HCT116 (cell line): ENCODE data around the gene LSAMP. TPM values are rescaled to one million over a fixed set of nuclear protein-coding genes. Genes with fewer than 3 reads are reported as not detected.

Experiments
- ATAC-seq: fragments of 200-7000 bp; cut with Tn5 transposase; 2 replicates; pipeline ENCODE4 v1.9.1; 2020; ENCODE audit warnings: mild to moderate bottlenecking, moderate library complexity
- BruUV-seq: library from RNA; stranded (reverse); fragments of 400-500 nt; replicated peaks from 2 replicates; lab custom pipeline; 2021; lab: Mats Ljungman, UMichigan
- CTCF ChIA-PET: fragments of 300-600 bp; sonication (Branson Sonifier 250); formaldehyde crosslinking; loops from one replicate; lab custom pipeline; 2021; ENCODE audit warnings: antibody characterized with exemption; lab: Charles Lee
- POLR2A ChIA-PET: fragments of 300-600, 350-600 bp; sonication (Branson Sonifier 250); formaldehyde crosslinking; loops from one replicate; lab custom pipeline; 2021; ENCODE audit warnings: antibody characterized with exemption; lab: Charles Lee
- RAD21 ChIA-PET, 2 experiments: fragments of 300-600 bp; sonication (Branson Sonifier 250); formaldehyde crosslinking; loops; one replicate each; lab custom pipeline; 2023; ENCODE audit warnings: low total read pairs in 2 of 2; ENCODE audit not compliant: uncharacterized antibody in 2 of 2, unreplicated experiment in 2 of 2, low non-redundant PET in 1 of 2; lab: Charles Lee
- DNase-seq: peaks from one replicate; pipeline ENCODE4 v3.0.0-alpha.2; 2010; ENCODE audit warnings: low read depth, low spot score
- H2AFZ ChIP-seq: fragments of 200-600 bp; shearing (Covaris generic), sonication (generic); 2 replicates; pipeline ENCODE4 v1.6.1; 2017; ENCODE audit warnings: low read depth, mixed run types, mixed read lengths, antibody characterized with exemption, low read length; ENCODE audit not compliant: poor library complexity, severe bottlenecking
- H3K27ac ChIP-seq: 2 replicates; pipeline ENCODE4 v1.5.1; 2012; ENCODE audit warnings: low read depth, low read length
- H3K27me3 ChIP-seq: fragments of 200-600 bp; sonication (generic); 2 replicates; pipeline ENCODE4 v1.6.1; 2016; ENCODE audit warnings: mixed run types, low read length, mixed read lengths; ENCODE audit not compliant: insufficient read depth
- H3K36me3 ChIP-seq, 2 experiments: fragments of 200-500 bp in 1 of 2; fragments of 200-600 bp in 1 of 2; sonication (Bioruptor generic) in 1 of 2; sonication (generic) in 1 of 2; 2 replicates each; pipeline versions ENCODE4 v1.5.1 to v1.6.1; 2014 to 2016; ENCODE audit warnings: low read length in 2 of 2, inconsistent platforms in 1 of 2, mixed read lengths in 1 of 2, mixed run types in 1 of 2; ENCODE audit not compliant: insufficient read depth in 2 of 2, control insufficient read depth in 1 of 2
- H3K4me1 ChIP-seq, 2 experiments: fragments of 200-600 bp in 1 of 2; sonication (generic) in 1 of 2; 2 replicates each; pipeline versions ENCODE4 v1.5.1 to v1.6.1; 2012 to 2017; ENCODE audit warnings: low read length in 2 of 2, inconsistent platforms in 1 of 2, mild to moderate bottlenecking in 1 of 2, mixed read lengths in 1 of 2, mixed run types in 1 of 2, moderate library complexity in 1 of 2; ENCODE audit not compliant: insufficient read depth in 2 of 2, control insufficient read depth in 1 of 2
- H3K4me2 ChIP-seq: fragments of 200-600 bp; sonication (generic); 2 replicates; pipeline ENCODE4 v1.6.1; 2017; ENCODE audit warnings: mixed run types, low read length, mixed read lengths
- H3K4me3 ChIP-seq, 2 experiments: fragments of 200-600 bp in 1 of 2; sonication (generic) in 1 of 2; replicated peaks in 1 of 2; 2 replicates each; pipeline ENCODE4 v1.5.1; 2011 to 2016; ENCODE audit warnings: low read length in 2 of 2, control low read depth in 1 of 2, low read depth in 1 of 2, mild to moderate bottlenecking in 1 of 2, mixed read lengths in 1 of 2, mixed run types in 1 of 2
- H3K79me2 ChIP-seq: fragments of 200-600 bp; sonication (generic); 2 replicates; pipeline ENCODE4 v1.6.1; 2017; ENCODE audit warnings: mild to moderate bottlenecking, mixed run types, low read length, moderate library complexity, mixed read lengths; ENCODE audit not compliant: insufficient read depth
- H3K9ac ChIP-seq: fragments of 200-600 bp; sonication (generic); 2 replicates; pipeline ENCODE4 v1.6.1; 2016; ENCODE audit warnings: low read length, mixed read lengths
- H3K9me2 ChIP-seq: fragments of 200-600 bp; sonication (generic), shearing (Covaris generic); 2 replicates; pipeline ENCODE4 v1.6.1; 2017; ENCODE audit warnings: mixed run types, mild to moderate bottlenecking, moderate library complexity; ENCODE audit not compliant: insufficient read depth
- H3K9me3 ChIP-seq, 2 experiments: fragments of 200-500 bp in 1 of 2; fragments of 200-600 bp in 1 of 2; sonication (Bioruptor generic) in 1 of 2; sonication (generic) in 1 of 2; 2 replicates each; pipeline ENCODE4 v1.6.1; 2014 to 2017; ENCODE audit warnings: low read length in 2 of 2, mixed read lengths in 2 of 2, inconsistent platforms in 1 of 2, low read depth in 1 of 2, mild to moderate bottlenecking in 1 of 2, mixed run types in 1 of 2, moderate library complexity in 1 of 2; ENCODE audit not compliant: control insufficient read depth in 1 of 2, insufficient read depth in 1 of 2
- H4K20me1 ChIP-seq: fragments of 200-600 bp; sonication (generic), shearing (Covaris generic); 2 replicates; pipeline ENCODE4 v1.6.1; 2017; ENCODE audit warnings: mixed run types, mild to moderate bottlenecking, moderate library complexity; ENCODE audit not compliant: insufficient read depth
- ATF3 ChIP-seq: IDR thresholded peaks from 2 replicates; pipeline ENCODE4 v1.6.1; 2012
- CBX3 ChIP-seq: IDR thresholded peaks from 2 replicates; pipeline ENCODE4 v1.6.1; 2012; ENCODE audit warnings: low read depth
- CTCF ChIP-seq, 3 experiments: fragments of 200-600 bp in 1 of 3; sonication (generic) in 1 of 3; IDR thresholded peaks in 2 of 3; conservative IDR thresholded peaks in 1 of 3; 2 replicates each; pipeline ENCODE4 v1.5.1; 2012 to 2017; ENCODE audit warnings: low read depth in 2 of 3, low read length in 2 of 3, antibody characterized with exemption in 1 of 3, borderline replicate concordance in 1 of 3, control low read depth in 1 of 3, mild to moderate bottlenecking in 1 of 3, mixed read lengths in 1 of 3, mixed run types in 1 of 3, moderate library complexity in 1 of 3; ENCODE audit not compliant: insufficient read depth in 1 of 3
- FOSL1 ChIP-seq: IDR thresholded peaks from 2 replicates; pipeline ENCODE4 v1.6.1; 2012; ENCODE audit warnings: low read depth
- JUND ChIP-seq: IDR thresholded peaks from 2 replicates; pipeline ENCODE4 v1.6.1; 2012
- POLR2AphosphoS5 ChIP-seq: IDR thresholded peaks from 2 replicates; pipeline ENCODE4 v1.6.1; 2011; ENCODE audit warnings: mild to moderate bottlenecking, low read depth, low read length, moderate library complexity
- REST ChIP-seq: IDR thresholded peaks from 2 replicates; pipeline ENCODE4 v1.6.1; 2012; ENCODE audit warnings: low read depth
- SRF ChIP-seq: IDR thresholded peaks from 2 replicates; pipeline ENCODE4 v1.6.1; 2012; ENCODE audit warnings: low read depth
- YY1 ChIP-seq: IDR thresholded peaks from 2 replicates; pipeline ENCODE4 v1.6.1; 2011; ENCODE audit warnings: low read length, low read depth, moderate library complexity, mild to moderate bottlenecking; ENCODE audit not compliant: insufficient replicate concordance; ENCODE audit errors: extremely low read depth
- ZFX ChIP-seq: fragments of 450-650 bp; IDR thresholded peaks from 2 replicates; pipeline ENCODE4 v1.6.1; 2017
- ZNF274 ChIP-seq: fragments of 200-500 bp; sonication (Bioruptor generic); IDR thresholded peaks from 2 replicates; pipeline ENCODE4 v1.6.1; 2014; ENCODE audit warnings: mild to moderate bottlenecking, low read depth, low read length, inconsistent platforms
- intact Hi-C: fragments of 100-400 bp; cut with micrococcal nuclease; formaldehyde crosslinking; loops from 2 replicates; pipeline ENCODE4 v1.10.0; 2022
- total RNA-seq: library from RNA; stranded (reverse); gene quantifications from one replicate; pipeline ENCODE4 v1.2.1, GENCODE V29; 2021; ENCODE audit not compliant: unreplicated experiment

Gene LSAMP
- total RNA-seq, 1 experiment from 2014 or later = 0.25 TPM

- H3K27ac ChIP-seq = no peak overlapping the region
- H4K20me1 ChIP-seq = no peaks in the 10 kb centered on the region
- ChIA-PET CTCF (no interaction called here), RAD21 (no interaction called here), POLR2A (no interaction called here)
- no peak overlapping the region for H2AFZ ChIP-seq
- no peaks in the 10 kb centered on the region; the same call in 1 of the 2 replicates for H3K27me3 ChIP-seq
- TF ChIP-seq YY1 (no peak), CBX3 (no peak), FOSL1 (no peak), SRF (no peak), REST (no peak), CTCF (IDR thresholded peaks at IDR 0.05 in 2 of 3, conservative IDR thresholded peaks at IDR 0.05 in 1 of 3; ENCODE audit: borderline replicate concordance in 1 of 3, insufficient read depth in 1 of 3, low read depth in 2 of 3, low read length in 2 of 3) (no peak), ZNF274 (no peak), POLR2AphosphoS5 (no peak), ZFX (no peak), JUND (no peak), ATF3 (no peak)
- H3K4me1 ChIP-seq = no peaks in the 10 kb centered on the region
- BruUV-seq = no TSS peak
- H3K9me3 ChIP-seq = no peaks in the 10 kb centered on the region
- intact Hi-C loops = no loop called here
- no peak overlapping the region for H3K9ac ChIP-seq
- no peaks in the 10 kb centered on the region for H3K36me3 ChIP-seq
- no peak overlapping the region for H3K4me2 ChIP-seq
- no peak for ATAC-seq
- no peaks in the 10 kb centered on the region for H3K79me2 ChIP-seq
- DNase-seq = no peak
- no peak overlapping the region for H3K4me3 ChIP-seq
- H3K9me2 ChIP-seq = no peaks in the 10 kb centered on the region
Observed at GRCh38 chr3:116032176-116032575, 413.1 kb downstream of the LSAMP start.
